Measurements from ENCODE around the gene POLH.

- TF ChIP-seq POLR2AphosphoS5 (IDR thresholded peaks at IDR 0.05; ENCODE audit: low read length): no peak
- no peak for TF ChIP-seq CTCF (IDR thresholded peaks at IDR 0.05 in 2 of 3, conservative IDR thresholded peaks at IDR 0.05 in 1 of 3; ENCODE audit: control insufficient read depth in 2 of 3, extremely low read depth in 1 of 3, insufficient read depth in 1 of 3, low read depth in 3 of 3, low read length in 3 of 3)
- no peak for TF ChIP-seq SP1 (IDR thresholded peaks at IDR 0.05; ENCODE audit: low read depth, low read length)
- no peak for TF ChIP-seq FOXM1 (IDR thresholded peaks at IDR 0.05; ENCODE audit: low read depth, low read length)
- no peak for TF ChIP-seq BMI1 (IDR thresholded peaks at IDR 0.05; ENCODE audit: borderline replicate concordance)
These were observed 43.8 kb upstream of the POLH start for GRCh38 chr6:43532201-43532600.
